HG03060 (cell line): ENCODE measurements around the gene TNFSF10.

Experiments used
- ATAC-seq: cut with Tn5 transposase; IDR thresholded peaks from one replicate; pipeline ENCODE4 v1.9.1; 2021; ENCODE audit warnings: low read depth, moderate number of reproducible peaks; ENCODE audit not compliant: unreplicated experiment

The TNFSF10 gene

DNA sequence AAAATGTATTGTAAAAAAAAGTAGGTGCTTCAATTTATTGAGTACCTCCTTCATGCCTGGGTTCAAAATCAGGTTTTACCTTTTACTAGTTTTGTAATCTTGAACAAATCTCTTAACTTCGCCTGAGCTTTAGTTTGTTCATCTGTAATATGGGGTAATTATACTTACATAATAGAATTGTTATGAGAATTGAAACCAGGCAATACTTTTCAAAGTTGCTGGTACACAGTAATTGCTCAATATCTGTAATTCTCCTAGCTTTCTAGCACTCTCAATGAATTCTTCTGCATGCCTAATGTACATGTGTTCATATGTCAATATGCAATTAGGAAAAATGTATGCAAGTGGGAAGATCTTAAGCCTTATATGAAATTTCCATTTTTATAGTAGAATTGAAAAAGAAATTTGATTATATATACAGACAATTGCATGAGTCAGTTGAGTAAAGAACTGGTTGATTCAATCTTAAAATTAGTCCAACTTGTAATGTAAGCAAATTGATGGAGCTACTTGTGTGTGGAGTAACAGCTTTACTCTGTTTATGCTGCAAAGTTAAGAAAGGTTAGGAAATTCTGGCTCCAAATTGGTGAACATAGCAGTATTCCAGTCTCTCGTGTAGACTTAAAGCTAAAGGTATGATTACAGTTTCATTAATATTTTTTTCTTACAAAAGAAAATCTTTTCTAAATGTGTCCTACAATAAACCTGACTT lies 4.1 kb downstream of the TNFSF10 start:
- no peak for ATAC-seq

GRCh38 chr3:172517859-172518466 lies 5.3 kb downstream of the TNFSF10 start:
- ATAC-seq = no peak

DNA sequence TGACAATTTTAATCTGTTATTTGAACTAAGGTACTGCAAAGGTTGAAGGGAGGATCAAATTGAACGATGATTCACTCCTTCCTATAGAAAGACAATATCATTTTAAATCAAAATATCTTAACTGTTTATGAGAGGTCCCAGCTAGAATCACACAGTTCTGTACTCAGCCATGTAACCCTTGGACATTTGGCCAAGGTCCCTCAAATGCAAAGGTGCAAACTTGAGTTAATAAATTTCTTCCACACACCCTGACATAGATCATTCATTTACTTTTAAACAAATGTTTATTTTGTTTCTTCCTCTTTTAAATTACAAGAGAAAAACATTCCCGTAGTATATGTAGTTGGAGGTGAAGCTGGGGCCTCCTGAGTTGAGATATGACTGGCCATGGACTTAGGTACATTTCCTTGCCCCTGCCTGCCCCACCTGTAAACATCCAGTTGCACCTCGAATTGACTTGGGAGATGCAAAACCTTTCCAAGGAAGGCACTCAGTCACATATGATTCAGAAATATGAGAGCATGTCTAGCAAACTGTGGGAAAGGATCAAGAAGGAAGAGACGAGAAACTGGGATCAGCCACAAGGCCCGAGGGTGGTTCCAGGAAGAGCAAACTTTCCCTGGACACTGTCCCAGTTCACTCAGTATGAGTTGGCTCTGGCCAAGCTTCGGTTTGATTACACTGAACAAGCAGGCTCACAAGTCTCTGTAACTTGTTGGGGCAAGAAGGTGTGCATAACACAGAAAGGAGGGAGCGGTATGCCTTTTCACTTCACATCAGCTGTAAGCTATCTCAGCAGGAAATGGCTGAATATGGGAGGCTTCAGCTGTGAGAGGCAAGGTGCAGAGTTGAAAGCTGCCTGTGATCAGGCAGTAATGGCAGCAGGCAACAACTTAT lies 6.7 kb downstream of the TNFSF10 start:
- no peak for ATAC-seq

DNA sequence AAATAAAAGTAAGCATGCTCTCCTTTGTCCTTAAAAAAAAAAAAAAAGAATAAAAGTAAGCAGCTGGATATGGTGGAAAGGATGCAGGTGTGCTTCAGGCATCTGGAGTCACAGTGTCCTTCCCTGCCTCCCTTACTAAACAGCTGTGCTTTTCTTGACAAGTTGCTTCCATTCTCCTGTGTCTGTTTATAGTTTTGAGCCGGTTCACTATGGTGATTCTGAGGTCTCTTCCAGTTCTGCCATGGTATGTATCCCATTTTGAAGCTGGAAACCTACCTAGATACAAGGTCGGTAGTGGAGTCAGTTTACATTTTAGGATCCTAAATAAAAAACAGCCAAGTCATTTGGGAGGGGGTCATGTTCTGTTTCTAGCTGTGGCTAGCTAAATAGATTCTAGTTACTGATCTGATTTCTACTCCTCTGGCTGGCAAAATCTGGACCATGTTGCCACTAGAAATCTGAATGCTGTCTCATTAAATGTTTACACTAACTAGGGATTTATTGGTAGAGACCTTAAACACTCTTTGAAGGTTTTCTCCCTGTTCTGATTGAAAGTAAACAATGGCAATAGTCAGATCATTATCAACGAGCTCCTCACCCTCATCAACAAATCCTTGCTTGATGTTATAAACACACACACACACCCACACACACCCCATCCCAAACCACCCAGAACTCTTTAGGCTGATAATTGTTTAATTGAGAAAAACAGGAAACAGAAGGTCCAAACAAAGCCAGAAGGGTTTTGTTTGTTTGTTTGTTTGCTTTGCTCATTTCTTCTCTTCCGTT lies 7.9 kb downstream of the TNFSF10 start:
- no peak for ATAC-seq

GRCh38 chr3:172514678-172515077 lies 8.6 kb downstream of the TNFSF10 start:
- no peak for ATAC-seq

- no peak for ATAC-seq
Measured at GRCh38 chr3:172513488-172513887, 9.7 kb downstream of the TNFSF10 start.

DNA sequence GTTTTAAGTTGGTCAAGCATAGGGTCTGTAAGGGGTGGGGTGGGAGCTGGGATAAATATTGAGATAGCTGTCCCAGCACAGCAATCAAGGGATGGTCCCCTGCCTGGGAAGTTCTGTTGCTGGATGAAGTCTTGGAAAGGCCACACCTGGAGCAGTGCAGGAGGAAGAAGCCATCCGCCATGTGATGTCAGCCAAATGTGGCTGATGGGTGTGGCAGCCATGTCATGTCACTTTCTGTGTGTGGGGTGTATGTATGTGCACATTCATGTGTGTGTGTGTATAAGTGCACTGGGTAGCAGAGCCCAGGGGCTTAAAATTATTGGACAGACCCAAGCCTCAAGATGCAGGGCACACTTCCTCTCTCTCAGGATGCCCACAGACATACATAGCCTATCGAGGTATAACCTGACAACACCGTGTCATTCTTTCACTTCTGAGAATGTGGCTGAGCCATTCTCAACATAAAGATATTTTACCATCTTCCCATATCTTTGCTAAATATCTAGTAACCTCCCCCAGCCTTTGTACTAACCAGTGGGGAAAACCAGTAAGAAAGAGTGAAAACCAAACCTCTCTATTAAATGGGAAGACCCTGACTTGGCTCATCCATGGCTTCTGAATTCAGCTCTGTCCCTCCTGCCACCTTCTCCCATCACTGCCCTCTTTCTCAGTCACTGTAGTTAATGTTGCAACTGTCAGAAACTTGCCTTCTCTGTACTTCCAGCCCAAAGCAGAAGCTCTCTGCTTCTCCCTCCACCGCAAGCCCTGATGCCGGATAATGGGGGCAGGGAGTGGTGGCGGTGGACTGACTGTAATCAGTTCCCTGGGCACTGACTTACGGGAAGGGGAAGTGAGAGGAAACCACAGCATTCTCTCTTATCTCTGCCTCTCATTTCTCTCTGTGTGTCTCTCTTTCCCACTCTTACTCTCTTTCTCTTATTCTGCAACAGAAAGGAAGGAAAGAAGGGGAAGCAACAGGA lies 11.2 kb downstream of the TNFSF10 start:
- ATAC-seq = peak; percentile 39

- no peak for ATAC-seq
Measured at GRCh38 chr3:172506094-172506493, 17.1 kb downstream of the TNFSF10 start.

GRCh38 chr3:172501540-172501939 lies 21.7 kb downstream of the TNFSF10 start:
- no peak for ATAC-seq

- peak; percentile 55 for ATAC-seq
Measured at GRCh38 chr3:172490198-172490669, 33.0 kb downstream of the TNFSF10 start.

DNA sequence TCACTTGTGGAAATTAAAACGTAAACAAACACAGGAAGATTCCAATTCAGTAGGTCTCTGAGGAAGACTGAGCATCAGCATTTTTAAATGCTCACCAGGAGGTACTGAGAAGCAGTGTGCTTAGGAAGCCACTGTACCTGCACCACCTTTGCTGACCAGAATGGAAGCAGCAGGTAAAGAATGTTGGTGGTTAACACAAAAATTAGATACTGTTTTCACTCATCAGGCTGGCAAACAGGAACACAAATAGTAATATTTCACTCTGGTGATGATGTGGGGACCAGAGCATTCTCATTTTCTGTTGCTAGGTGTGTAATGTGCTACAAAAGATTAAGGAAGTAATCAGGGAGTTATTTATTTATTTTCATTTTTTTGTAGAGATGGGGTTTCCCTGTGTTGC lies 45.1 kb downstream of the TNFSF10 start:
- no peak for ATAC-seq

GRCh38 chr3:172476347-172476746 lies 46.9 kb downstream of the TNFSF10 start:
- ATAC-seq = no peak

- no peak for ATAC-seq
Measured at GRCh38 chr3:172475703-172476102, 47.5 kb downstream of the TNFSF10 start.

GRCh38 chr3:172471903-172472302 lies 51.3 kb downstream of the TNFSF10 start:
- no peak for ATAC-seq

DNA sequence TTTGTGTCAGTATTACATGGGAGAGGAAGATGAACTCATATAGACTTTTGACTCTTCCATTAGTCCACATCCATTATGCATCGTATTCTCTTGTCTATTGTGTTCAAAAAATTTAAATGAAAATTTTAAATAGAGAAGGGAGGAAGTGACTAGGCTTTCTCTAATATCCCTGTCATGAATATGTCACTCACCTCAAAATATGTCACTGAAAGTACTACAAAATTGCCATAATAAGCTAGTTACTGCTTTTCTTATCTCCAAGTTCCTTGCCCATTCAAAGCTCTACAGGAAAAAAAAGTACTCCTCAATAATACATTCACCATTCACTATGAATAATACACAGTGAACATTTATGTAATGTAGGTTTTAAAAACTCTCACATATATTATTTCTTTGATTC lies 52.6 kb downstream of the TNFSF10 start:
- ATAC-seq = no peak

DNA sequence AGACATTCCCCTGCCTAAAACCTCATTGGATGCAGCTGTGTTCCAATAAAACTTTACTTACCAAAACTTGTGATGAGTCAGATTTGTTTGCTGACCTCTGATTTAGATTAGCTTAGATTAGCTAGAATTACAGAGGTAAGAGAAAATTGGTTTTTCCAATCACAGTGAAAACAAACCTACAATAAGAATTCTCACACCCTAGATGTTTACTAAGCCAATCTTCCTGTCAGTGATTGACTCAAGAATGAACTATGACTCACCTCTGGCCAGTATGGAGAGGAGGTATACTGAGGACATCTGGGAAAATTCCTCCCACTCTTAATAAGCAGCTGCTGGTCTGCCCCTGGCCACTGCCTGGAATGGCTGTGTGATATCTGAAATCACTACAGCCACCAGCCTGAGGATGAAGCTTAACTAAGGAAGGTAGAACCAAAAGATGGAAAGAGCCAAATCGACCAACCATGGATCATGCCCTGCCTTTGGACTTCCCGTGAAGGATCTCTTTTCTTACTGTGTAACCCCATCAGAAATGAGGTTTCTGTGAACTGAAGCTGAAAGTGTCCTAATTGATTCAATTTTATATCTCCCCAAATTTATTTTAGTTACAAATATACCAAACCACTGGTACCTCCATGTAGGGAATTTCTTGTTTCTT lies 55.9 kb downstream of the TNFSF10 start:
- ATAC-seq = no peak

GRCh38 chr3:172466553-172467130 lies 56.6 kb downstream of the TNFSF10 start:
- no peak for ATAC-seq

DNA sequence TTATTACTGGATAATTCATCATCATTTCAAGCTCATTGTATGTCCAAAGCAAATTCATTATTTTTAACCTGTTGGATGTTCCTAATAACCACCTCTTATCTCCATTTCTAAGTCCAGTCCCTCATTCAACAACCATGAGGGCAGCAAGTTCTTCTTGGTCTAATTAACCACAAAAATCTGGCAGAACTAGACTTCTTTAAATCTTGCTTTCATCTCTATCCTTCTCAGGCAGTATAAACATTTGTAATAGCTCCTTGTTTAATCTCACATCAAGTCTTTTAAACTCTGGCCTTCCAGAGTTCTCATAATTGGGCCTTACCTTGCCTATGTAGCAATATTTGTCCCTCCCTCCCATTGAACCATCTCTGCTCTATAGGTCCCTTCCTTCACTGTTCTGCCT lies 57.9 kb downstream of the TNFSF10 start:
- no peak for ATAC-seq
